K562 (cell line): ENCODE results near the gene GPC1. TPM values are rescaled to one million over a fixed set of nuclear protein-coding genes. Genes with fewer than 3 reads are reported as not detected.

Experiments
- ATAC-seq: fragments of 200-7000 bp; cut with Tn5 transposase; 3 replicates; pipeline ENCODE4 v1.9.1; 2020; ENCODE audit warnings: moderate library complexity
- BruUV-seq: library from RNA; stranded (reverse); fragments of 400-500 nt; replicated peaks from 2 replicates; lab custom pipeline; 2021; lab: Mats Ljungman, UMichigan
- CTCF ChIA-PET: fragments of 300-600 bp; formaldehyde crosslinking; extraction: SDS; loops from one replicate; lab custom pipeline; 2021; ENCODE audit warnings: low intra/inter-chr PET ratio; lab: Yijun Ruan, JAX
- POLR2A ChIA-PET: fragments of 300-600, 350-650 bp; sonication (Branson Sonifier 250); formaldehyde crosslinking; extraction: SDS; loops from one replicate; lab custom pipeline; 2021; ENCODE audit warnings: antibody characterized with exemption, inconsistent platforms; lab: Yijun Ruan, JAX
- DNase-seq, 4 experiments: peaks; one replicate each; pipeline versions ENCODE4 v3.0.0 to v3.0.0-alpha.2; 2011 to 2018; ENCODE audit warnings: low spot score in 3 of 4, mixed read lengths in 3 of 4; ENCODE audit errors: extremely low read depth in 1 of 4
- FAIRE-seq: peaks from 2 replicates; lab custom pipeline; 2011; peaks lifted over from hg19 to GRCh38; lab: Jason Lieb, UNC
- H2AFZ ChIP-seq: 2 replicates; pipeline ENCODE4 v1.6.0; 2011; ENCODE audit warnings: low read depth, low read length, control low read depth, inconsistent platforms
- H3K27ac ChIP-seq: fragments of 200-600 bp; 3 replicates; pipeline ENCODE4 v1.8.0; 2011; ENCODE audit warnings: low read depth, mild to moderate bottlenecking, control low read depth, inconsistent platforms, low read length, moderate library complexity, mixed read lengths; ENCODE audit errors: extremely low read depth
- H3K27me3 ChIP-seq, 2 experiments: fragments of 300-600 bp in 1 of 2; 2 replicates in 1 of 2; 3 replicates in 1 of 2; pipeline versions ENCODE4 v1.6.0 to v1.8.0; 2011; ENCODE audit warnings: inconsistent platforms in 2 of 2, low read length in 2 of 2, mild to moderate bottlenecking in 1 of 2, mixed read lengths in 1 of 2, moderate library complexity in 1 of 2; ENCODE audit not compliant: control insufficient read depth in 2 of 2, insufficient read depth in 2 of 2
- H3K36me3 ChIP-seq: fragments of 300-600 bp; 3 replicates; pipeline ENCODE4 v1.8.0; 2011; ENCODE audit warnings: mild to moderate bottlenecking, low read length, inconsistent platforms; ENCODE audit not compliant: control insufficient read depth, insufficient read depth
- H3K4me1 ChIP-seq, 2 experiments: fragments of 200-600 bp in 1 of 2; replicated peaks in 1 of 2; 2 replicates in 1 of 2; 3 replicates in 1 of 2; pipeline versions ENCODE4 v1.5.1 to v1.8.0; 2011; ENCODE audit warnings: inconsistent platforms in 2 of 2, low read length in 2 of 2, mild to moderate bottlenecking in 1 of 2, mixed read lengths in 1 of 2, moderate library complexity in 1 of 2; ENCODE audit not compliant: control insufficient read depth in 2 of 2, insufficient read depth in 2 of 2
- H3K4me2 ChIP-seq: 2 replicates; pipeline ENCODE4 v1.6.1; 2011; ENCODE audit warnings: low read length, control low read depth, inconsistent platforms, mixed read lengths; ENCODE audit not compliant: insufficient read depth
- H3K4me3 ChIP-seq: fragments of 200-600 bp; sonication (generic), shearing (Covaris generic); 2 replicates; pipeline ENCODE4 v1.5.1; 2016; ENCODE audit warnings: control low read depth, inconsistent platforms
- H3K79me2 ChIP-seq: fragments of 200-600 bp; 3 replicates; pipeline ENCODE4 v1.8.0; 2011; ENCODE audit warnings: low read length, inconsistent platforms; ENCODE audit not compliant: control insufficient read depth, insufficient read depth
- H3K9ac ChIP-seq, 2 experiments: 2 replicates each; pipeline versions ENCODE4 v1.6.0 to v1.6.1; 2011; ENCODE audit warnings: low read depth in 2 of 2, low read length in 2 of 2, control low read depth in 1 of 2, inconsistent platforms in 1 of 2, mild to moderate bottlenecking in 1 of 2, mixed read lengths in 1 of 2; ENCODE audit not compliant: insufficient read depth in 1 of 2
- H3K9me1 ChIP-seq: one replicate; pipeline ENCODE4 v1.6.0; 2011; ENCODE audit warnings: inconsistent platforms, mild to moderate bottlenecking, low read length, moderate library complexity; ENCODE audit not compliant: control insufficient read depth, insufficient read depth
- H3K9me3 ChIP-seq: replicated peaks from 2 replicates; pipeline ENCODE4 v1.5.1; 2011; ENCODE audit warnings: low read depth, low read length, inconsistent platforms; ENCODE audit not compliant: control insufficient read depth, insufficient read depth
- H4K20me1 ChIP-seq: replicated peaks from 2 replicates; pipeline ENCODE4 v1.6.1; 2011; ENCODE audit warnings: low read length, inconsistent platforms, mixed read lengths; ENCODE audit not compliant: control insufficient read depth, insufficient read depth
- CBFA2T3 ChIP-seq: fragments of 450-650 bp; IDR thresholded peaks from 2 replicates; pipeline ENCODE4 v1.6.1; 2017
- CBFB ChIP-seq: sonication (generic); formaldehyde crosslinking; IDR thresholded peaks from 2 replicates; pipeline ENCODE4 v1.4.0; 2020; ENCODE audit warnings: mild to moderate bottlenecking, missing genetic modification reagents
- CHD1 ChIP-seq: fragments of 200-600 bp; sonication (generic); IDR thresholded peaks from one replicate; pipeline ENCODE4 v1.6.1; 2012; ENCODE audit warnings: mild to moderate bottlenecking, moderate library complexity, low read length, inconsistent platforms
- EHMT2 ChIP-seq: fragments of 450-650 bp; IDR thresholded peaks from 2 replicates; pipeline ENCODE4 v1.6.1; 2018; ENCODE audit warnings: antibody characterized with exemption
- FOSL1 ChIP-seq: fragments of 200-800 bp; sonication (Bioruptor generic); conservative IDR thresholded peaks from 2 replicates; pipeline ENCODE4 v1.6.1; 2016; ENCODE audit warnings: missing genetic modification characterization, missing compliant biosample characterization
- MAFF ChIP-seq: IDR thresholded peaks from 2 replicates; pipeline ENCODE4 v1.6.1; 2012; ENCODE audit warnings: low read length, improper control_type of control experiment
- NCOA6 ChIP-seq: fragments of 450-650 bp; IDR thresholded peaks from 2 replicates; pipeline ENCODE4 v1.6.1; 2017; ENCODE audit warnings: mild to moderate bottlenecking
- RBM15 ChIP-seq: fragments of 200-400 bp; formaldehyde crosslinking; IDR thresholded peaks from 2 replicates; pipeline ENCODE4 v1.6.1; 2018; ENCODE audit warnings: mild to moderate bottlenecking, low read length, moderate library complexity; ENCODE audit not compliant: insufficient read depth
- RBM17 ChIP-seq: fragments of 200-400 bp; formaldehyde crosslinking; IDR thresholded peaks from 2 replicates; pipeline ENCODE4 v1.6.1; 2017; ENCODE audit warnings: low read depth, mild to moderate bottlenecking, low read length, borderline replicate concordance
- RNF2 ChIP-seq: sonication (generic); IDR thresholded peaks from 2 replicates; pipeline ENCODE4 v1.6.1; 2016
- RREB1 ChIP-seq: fragments of 250-450 bp; sonication (Bioruptor Pico); IDR thresholded peaks from 2 replicates; pipeline ENCODE4 v1.4.0; 2020
- SMARCA5 ChIP-seq: fragments of 450-650 bp; IDR thresholded peaks from 2 replicates; pipeline ENCODE4 v1.6.1; 2016
- SP1 ChIP-seq: sonication (generic); formaldehyde crosslinking; IDR thresholded peaks from 2 replicates; pipeline ENCODE4 v1.8.1; 2022; ENCODE audit warnings: mild to moderate bottlenecking, missing genetic modification reagents
- ZNF354B ChIP-seq: fragments of 250-450 bp; sonication (Bioruptor Pico); IDR thresholded peaks from 2 replicates; pipeline ENCODE4 v1.4.0; 2020
- ZNF696 ChIP-seq: fragments of 250-450 bp; sonication (Bioruptor Pico); conservative IDR thresholded peaks from 2 replicates; pipeline ENCODE4 v1.4.0; 2020; ENCODE audit warnings: mild to moderate bottlenecking, moderate library complexity
- WGBS: fragments of 100-300 bp; shearing (Covaris generic); methylation state at CpG from one replicate; pipeline ENCODE4 v1.1.6; 2016; ENCODE audit warnings: low coverage, mixed read lengths; ENCODE audit not compliant: insufficient coverage; ENCODE audit errors: missing lambda C conversion rate; 5-methylcytosine and 5-hydroxymethylcytosine counted together
- in situ Hi-C: fragments of 300-500 bp; cut with MboI; formaldehyde crosslinking; loops from 4 replicates; pipeline ENCODE4 v1.15.0; 2018; ENCODE audit warnings: inconsistent platforms, mixed read lengths
- intact Hi-C: fragments of 100-400 bp; cut with micrococcal nuclease; formaldehyde crosslinking; loops from 2 replicates; pipeline ENCODE4 v1.14.2; 2022
- polyA plus RNA-seq, 8 experiments: library from polyadenylated mRNA; depleted of rRNA in 4 of 8; stranded (reverse) in 5 of 8; unstranded in 3 of 8; fragments of >200 nt; fragmentation: Nextera tagmentation in 2 of 8; fragmentation: Illumina TruSeq in 1 of 8; extraction: Ambion mirVana in 2 of 8; extraction: Trizol in 1 of 8; gene quantifications; 2 replicates each; pipeline versions ENCODE4 v1.2.1 to v1.2.3, GENCODE V29; 2011 to 2014; ENCODE audit warnings: inconsistent platforms in 1 of 8, missing spikeins in 1 of 8
- total RNA-seq, 7 experiments: library from RNA; depleted of rRNA in 6 of 7; stranded (reverse); fragments of >200 nt in 6 of 7; fragmentation: Illumina TruSeq in 2 of 7; extraction: Trizol in 2 of 7; gene quantifications; 2 replicates each; pipeline versions ENCODE4 v1.2.1 to v1.2.3, GENCODE V29; 2011 to 2021; ENCODE audit warnings: low replicate concordance in 1 of 7
- TF ChIP-seq, protein P1 (sequence below): fragments of 450-650 bp; IDR thresholded peaks from 2 replicates; pipeline ENCODE4 v1.6.1; 2017; ENCODE audit warnings: antibody characterized with exemption, mild to moderate bottlenecking

The GPC1 gene
- total and polyA plus RNA-seq, 9 of the 15 experiments (the other 6 are each of a cell fraction or from before 2014, with no cell fraction given), result 0.07 to 0.82 (median 0.14) TPM; not detected in 3

DNA sequence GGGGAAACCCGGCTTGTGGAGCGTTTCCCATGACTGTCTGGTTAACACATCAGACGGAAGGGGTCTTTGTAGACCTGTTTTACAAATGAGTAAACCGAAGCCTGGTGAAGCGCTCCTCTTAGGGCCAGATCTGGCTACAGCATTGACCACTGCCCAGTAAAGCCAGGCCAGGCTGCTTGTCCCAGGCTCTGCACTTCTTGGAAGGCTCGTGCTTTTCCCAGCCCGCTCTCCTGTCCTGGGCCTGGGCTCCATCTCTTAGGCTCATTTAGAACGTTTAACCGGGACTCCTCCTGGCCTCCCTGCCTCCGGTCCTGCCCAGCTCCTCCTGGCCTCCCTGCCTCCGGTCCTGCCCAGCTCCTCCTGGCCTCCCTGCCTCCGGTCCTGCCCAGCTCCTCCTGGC, 4.8 kb downstream of the GPC1 start:
- ATAC-seq, result no peak
- Histone ChIP-seq H2AFZ (no peak overlapping the region), H3K36me3 (no peaks in the 10 kb centered on the region), H3K4me1 (peaks cover 0 to 18% of the 10 kb centered on the region in 2 experiments; a peak in 2 of 5 replicates), H3K79me2 (no peaks in the 10 kb centered on the region), H3K9me1 (no peaks in the 10 kb centered on the region), H3K27ac (no peak overlapping the region), H3K4me2 (no peak overlapping the region), H4K20me1 (peaks cover 9% of the 10 kb centered on the region), H3K9me3 (no peaks in the 10 kb centered on the region), H3K4me3 (no peak overlapping the region), H3K27me3 (peaks cover 0 to 53% of the 10 kb centered on the region in 2 experiments; a peak in 2 of 5 replicates), H3K9ac (no peak overlapping the region)
- POLR2A ChIA-PET, result no interaction called here
- in situ Hi-C loops (no loop called here), intact Hi-C loops (no loop called here)
- no peak for DNase-seq
- CTCF ChIA-PET, result no interaction called here
- BruUV-seq, result no TSS peak
- FAIRE-seq, result no peak
- 2% methylated on average over 9 of the region's 12 CpGs for WGBS
- no peak for TF ChIP-seq CBFB (CRISPR knock-in tag)
- no peak for TF ChIP-seq RNF2
- TF ChIP-seq FOSL1 (tag), result no peak
- TF ChIP-seq SP1 (CRISPR knock-in tag), result no peak
- TF ChIP-seq NCOA6, result no peak
- TF ChIP-seq RBM15, result no peak
- no peak for TF ChIP-seq EHMT2
- TF ChIP-seq RREB1 (CRISPR knock-in tag), result no peak
- no peak for TF ChIP-seq CHD1
- no peak for TF ChIP-seq CBFA2T3
- TF ChIP-seq ZNF354B (CRISPR knock-in tag), result no peak
- TF ChIP-seq ZNF696, result no peak
- TF ChIP-seq MAFF, result no peak
- no peak for TF ChIP-seq RBM17
- TF ChIP-seq, protein P1, sequence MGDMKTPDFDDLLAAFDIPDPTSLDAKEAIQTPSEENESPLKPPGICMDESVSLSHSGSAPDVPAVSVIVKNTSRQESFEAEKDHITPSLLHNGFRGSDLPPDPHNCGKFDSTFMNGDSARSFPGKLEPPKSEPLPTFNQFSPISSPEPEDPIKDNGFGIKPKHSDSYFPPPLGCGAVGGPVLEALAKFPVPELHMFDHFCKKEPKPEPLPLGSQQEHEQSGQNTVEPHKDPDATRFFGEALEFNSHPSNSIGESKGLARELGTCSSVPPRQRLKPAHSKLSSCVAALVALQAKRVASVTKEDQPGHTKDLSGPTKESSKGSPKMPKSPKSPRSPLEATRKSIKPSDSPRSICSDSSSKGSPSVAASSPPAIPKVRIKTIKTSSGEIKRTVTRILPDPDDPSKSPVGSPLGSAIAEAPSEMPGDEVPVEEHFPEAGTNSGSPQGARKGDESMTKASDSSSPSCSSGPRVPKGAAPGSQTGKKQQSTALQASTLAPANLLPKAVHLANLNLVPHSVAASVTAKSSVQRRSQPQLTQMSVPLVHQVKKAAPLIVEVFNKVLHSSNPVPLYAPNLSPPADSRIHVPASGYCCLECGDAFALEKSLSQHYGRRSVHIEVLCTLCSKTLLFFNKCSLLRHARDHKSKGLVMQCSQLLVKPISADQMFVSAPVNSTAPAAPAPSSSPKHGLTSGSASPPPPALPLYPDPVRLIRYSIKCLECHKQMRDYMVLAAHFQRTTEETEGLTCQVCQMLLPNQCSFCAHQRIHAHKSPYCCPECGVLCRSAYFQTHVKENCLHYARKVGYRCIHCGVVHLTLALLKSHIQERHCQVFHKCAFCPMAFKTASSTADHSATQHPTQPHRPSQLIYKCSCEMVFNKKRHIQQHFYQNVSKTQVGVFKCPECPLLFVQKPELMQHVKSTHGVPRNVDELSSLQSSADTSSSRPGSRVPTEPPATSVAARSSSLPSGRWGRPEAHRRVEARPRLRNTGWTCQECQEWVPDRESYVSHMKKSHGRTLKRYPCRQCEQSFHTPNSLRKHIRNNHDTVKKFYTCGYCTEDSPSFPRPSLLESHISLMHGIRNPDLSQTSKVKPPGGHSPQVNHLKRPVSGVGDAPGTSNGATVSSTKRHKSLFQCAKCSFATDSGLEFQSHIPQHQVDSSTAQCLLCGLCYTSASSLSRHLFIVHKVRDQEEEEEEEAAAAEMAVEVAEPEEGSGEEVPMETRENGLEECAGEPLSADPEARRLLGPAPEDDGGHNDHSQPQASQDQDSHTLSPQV, result no peak
- no peak for TF ChIP-seq SMARCA5
